HEK293 (cell line): Measurements from ENCODE around the gene SLC22A14.

ENCODE experiments used
- CTCF ChIA-PET: fragments of 350-600 bp; formaldehyde crosslinking; extraction: SDS; loops from one replicate; lab custom pipeline; 2021; ENCODE audit warnings: antibody characterized with exemption; lab: Yijun Ruan, JAX
- POLR2A ChIA-PET: fragments of 300-600 bp; formaldehyde crosslinking; extraction: SDS; loops from one replicate; lab custom pipeline; 2020; ENCODE audit warnings: antibody characterized with exemption, inconsistent platforms; lab: Yijun Ruan, JAX
- H3K27ac ChIP-seq: fragments of 200-500 bp; sonication (Bioruptor generic); 2 replicates; pipeline ENCODE4 v1.5.1; 2014; ENCODE audit warnings: low read depth, low read length, control low read depth, inconsistent platforms; ENCODE audit errors: extremely low read depth
- H3K36me3 ChIP-seq, 2 experiments: fragments of 200-500 bp in 1 of 2; sonication (Bioruptor generic) in 1 of 2; 1 replicate in 1 of 2; 2 replicates in 1 of 2; pipeline ENCODE4 v1.5.1; 2014 to 2017; ENCODE audit warnings: inconsistent platforms in 2 of 2, low read length in 2 of 2; ENCODE audit not compliant: control insufficient read depth in 2 of 2, insufficient read depth in 1 of 2
- H3K4me1 ChIP-seq: fragments of 200-500 bp; sonication (Bioruptor generic); 2 replicates; pipeline ENCODE4 v1.5.1; 2014; ENCODE audit warnings: mild to moderate bottlenecking, low read length, inconsistent platforms; ENCODE audit not compliant: control insufficient read depth, insufficient read depth
- H3K4me3 ChIP-seq: 2 replicates; pipeline ENCODE4 v1.5.1; 2011; ENCODE audit warnings: low read depth, mild to moderate bottlenecking, control low read depth, low read length, moderate library complexity
- H3K9me3 ChIP-seq: fragments of 200-500 bp; sonication (Bioruptor generic); 2 replicates; pipeline ENCODE4 v1.5.1; 2014; ENCODE audit warnings: low read depth, low read length, inconsistent platforms; ENCODE audit not compliant: control insufficient read depth, insufficient read depth
- BCL11B ChIP-seq: fragments of 450-650 bp; formaldehyde crosslinking; IDR thresholded peaks from 2 replicates; pipeline ENCODE4 v1.5.1; 2016; ENCODE audit warnings: low read depth, missing biosample characterization, missing genetic modification characterization
- HOXC10 ChIP-seq: sonication (generic); formaldehyde crosslinking; IDR thresholded peaks from 2 replicates; pipeline ENCODE4 v1.8.1; 2023; ENCODE audit warnings: mild to moderate bottlenecking, missing genetic modification reagents
- IKZF3 ChIP-seq: fragments of 450-650 bp; IDR thresholded peaks from 2 replicates; pipeline ENCODE4 v1.5.0; 2018; ENCODE audit warnings: missing biosample characterization, mild to moderate bottlenecking, missing genetic modification characterization, moderate library complexity
- KLF7 ChIP-seq: fragments of 450-650 bp; formaldehyde crosslinking; IDR thresholded peaks from 2 replicates; pipeline ENCODE4 v1.5.1; 2016; ENCODE audit warnings: missing biosample characterization, missing genetic modification characterization, borderline replicate concordance
- OSR2 ChIP-seq: fragments of 450-650 bp; formaldehyde crosslinking; IDR thresholded peaks from 2 replicates; pipeline ENCODE4 v1.5.1; 2016; ENCODE audit warnings: missing biosample characterization, missing genetic modification characterization
- PRDM1 ChIP-seq: fragments of 450-650 bp; formaldehyde crosslinking; IDR thresholded peaks from 2 replicates; pipeline ENCODE4; 2016; ENCODE audit warnings: missing biosample characterization, missing genetic modification characterization
- PRDM4 ChIP-seq: fragments of 450-650 bp; formaldehyde crosslinking; IDR thresholded peaks from 2 replicates; pipeline ENCODE4 v1.5.1; 2017; ENCODE audit warnings: missing biosample characterization, missing genetic modification characterization
- RBAK ChIP-seq: fragments of 450-650 bp; formaldehyde crosslinking; IDR thresholded peaks from 2 replicates; pipeline ENCODE4 v1.5.1; 2016; ENCODE audit warnings: missing biosample characterization, missing genetic modification characterization
- TRIM28 ChIP-seq: IDR thresholded peaks from 2 replicates; pipeline ENCODE4 v1.6.1; 2011; ENCODE audit warnings: low read length, control low read depth, borderline replicate concordance
- ZBTB1 ChIP-seq: fragments of 450-650 bp; formaldehyde crosslinking; IDR thresholded peaks from 2 replicates; pipeline ENCODE4 v1.5.1; 2016; ENCODE audit warnings: missing biosample characterization, missing genetic modification characterization
- ZBTB8A ChIP-seq: fragments of 450-650 bp; formaldehyde crosslinking; IDR thresholded peaks from 2 replicates; pipeline ENCODE4 v1.5.1; 2016; ENCODE audit warnings: missing biosample characterization, missing genetic modification characterization
- ZFHX2 ChIP-seq: fragments of 450-650 bp; formaldehyde crosslinking; conservative IDR thresholded peaks from 2 replicates; pipeline ENCODE4 v1.5.1; 2016; ENCODE audit warnings: missing biosample characterization, missing genetic modification characterization
- ZFP69B ChIP-seq: fragments of 450-650 bp; formaldehyde crosslinking; IDR thresholded peaks from 2 replicates; pipeline ENCODE4 v1.5.1; 2016; ENCODE audit warnings: missing biosample characterization, missing genetic modification characterization
- ZNF10 ChIP-seq: fragments of 450-650 bp; formaldehyde crosslinking; IDR thresholded peaks from 2 replicates; pipeline ENCODE4 v1.5.1; 2017; ENCODE audit warnings: missing biosample characterization, missing genetic modification characterization
- ZNF221 ChIP-seq: fragments of 450-650 bp; formaldehyde crosslinking; IDR thresholded peaks from 2 replicates; pipeline ENCODE4 v1.5.1; 2017; ENCODE audit warnings: missing biosample characterization, missing genetic modification characterization, borderline replicate concordance
- ZNF266 ChIP-seq: fragments of 450-650 bp; formaldehyde crosslinking; IDR thresholded peaks from 2 replicates; pipeline ENCODE4 v1.5.1; 2016; ENCODE audit warnings: missing biosample characterization, missing genetic modification characterization, low read depth
- ZNF311 ChIP-seq: fragments of 450-650 bp; formaldehyde crosslinking; IDR thresholded peaks from 2 replicates; pipeline ENCODE4 v1.5.1; 2017; ENCODE audit warnings: missing biosample characterization, missing genetic modification characterization, borderline replicate concordance
- ZNF404 ChIP-seq: fragments of 450-650 bp; formaldehyde crosslinking; IDR thresholded peaks from 2 replicates; pipeline ENCODE4 v1.5.1; 2017; ENCODE audit warnings: missing biosample characterization, missing genetic modification characterization
- ZNF585B ChIP-seq: fragments of 450-650 bp; formaldehyde crosslinking; IDR thresholded peaks from 2 replicates; pipeline ENCODE4 v1.5.1; 2016; ENCODE audit warnings: missing biosample characterization, missing genetic modification characterization
- ZNF624 ChIP-seq: fragments of 450-650 bp; formaldehyde crosslinking; IDR thresholded peaks from 2 replicates; pipeline ENCODE4 v1.5.1; 2017; ENCODE audit warnings: missing biosample characterization, missing genetic modification characterization
- ZNF785 ChIP-seq: fragments of 450-650 bp; formaldehyde crosslinking; IDR thresholded peaks from 2 replicates; pipeline ENCODE4 v1.5.1; 2016; ENCODE audit warnings: missing biosample characterization, missing genetic modification characterization
- ZNF843 ChIP-seq: fragments of 450-650 bp; formaldehyde crosslinking; IDR thresholded peaks from 2 replicates; pipeline ENCODE4 v1.5.1; 2016; ENCODE audit warnings: missing biosample characterization, missing genetic modification characterization
- ZXDB ChIP-seq: fragments of 450-650 bp; formaldehyde crosslinking; IDR thresholded peaks from 2 replicates; pipeline ENCODE4 v1.5.1; 2016; ENCODE audit warnings: missing biosample characterization, missing genetic modification characterization
- TF ChIP-seq, protein P1 (sequence below): fragments of 450-650 bp; formaldehyde crosslinking; IDR thresholded peaks from 2 replicates; pipeline ENCODE4 v1.5.1; 2016; ENCODE audit warnings: missing biosample characterization, missing genetic modification characterization
- TF ChIP-seq, protein P2 (sequence below): fragments of 450-650 bp; formaldehyde crosslinking; IDR thresholded peaks from 2 replicates; pipeline ENCODE4 v1.5.1; 2016; ENCODE audit warnings: missing biosample characterization, missing genetic modification characterization
- TF ChIP-seq, protein P3 (sequence below): fragments of 450-650 bp; formaldehyde crosslinking; IDR thresholded peaks from 2 replicates; pipeline ENCODE4; 2016; ENCODE audit warnings: missing biosample characterization, missing genetic modification characterization
- TF ChIP-seq, protein P4 (sequence below): fragments of 450-650 bp; formaldehyde crosslinking; IDR thresholded peaks from 2 replicates; pipeline ENCODE4 v1.5.1; 2016; ENCODE audit warnings: missing biosample characterization, missing genetic modification characterization

SLC22A14 gene

DNA sequence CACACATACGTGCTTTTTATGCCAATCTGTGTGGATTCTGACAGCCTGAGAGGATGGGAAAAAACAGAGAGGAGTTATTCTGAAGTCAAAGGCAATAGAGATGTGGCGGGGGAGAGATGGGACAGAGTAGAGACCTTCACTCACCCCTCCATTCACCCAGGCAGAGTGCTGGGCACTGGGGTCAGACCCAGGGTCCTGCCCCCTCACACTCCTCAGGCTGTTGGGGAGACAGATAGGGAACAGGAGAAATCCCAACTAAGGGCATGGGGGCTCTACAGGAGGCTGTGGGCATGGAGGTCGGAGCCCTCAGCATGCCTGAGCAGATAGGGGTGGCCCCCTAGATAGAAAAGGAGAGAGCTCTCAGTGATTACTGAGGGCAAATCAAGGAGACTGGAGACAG, 30.3 kb downstream of the SLC22A14 start:
- no peaks in the 10 kb centered on the region for H3K36me3 ChIP-seq
- no peak for TF ChIP-seq ZNF404 (tag by site-specific recombination)
- no peak for TF ChIP-seq ZNF624 (tag by site-specific recombination)
- no peak for TF ChIP-seq ZNF585B (tag by site-specific recombination)
- no peak for TF ChIP-seq PRDM1 (tag by site-specific recombination)
- TF ChIP-seq HOXC10 (CRISPR knock-in tag): no peak
- TF ChIP-seq ZNF266 (tag by site-specific recombination): no peak
- TF ChIP-seq RBAK (tag by site-specific recombination): no peak
- TF ChIP-seq BCL11B (tag by site-specific recombination): no peak
- TF ChIP-seq, protein P1, sequence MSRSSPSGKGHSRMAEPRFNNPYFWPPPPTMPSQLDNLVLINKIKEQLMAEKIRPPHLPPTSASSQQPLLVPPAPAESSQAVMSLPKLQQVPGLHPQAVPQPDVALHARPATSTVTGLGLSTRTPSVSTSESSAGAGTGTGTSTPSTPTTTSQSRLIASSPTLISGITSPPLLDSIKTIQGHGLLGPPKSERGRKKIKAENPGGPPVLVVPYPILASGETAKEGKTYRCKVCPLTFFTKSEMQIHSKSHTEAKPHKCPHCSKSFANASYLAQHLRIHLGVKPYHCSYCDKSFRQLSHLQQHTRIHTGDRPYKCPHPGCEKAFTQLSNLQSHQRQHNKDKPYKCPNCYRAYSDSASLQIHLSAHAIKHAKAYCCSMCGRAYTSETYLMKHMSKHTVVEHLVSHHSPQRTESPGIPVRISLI (tag by site-specific recombination): no peak
- TF ChIP-seq ZNF785 (tag by site-specific recombination): no peak
- TF ChIP-seq, all 188 proteins: peak for 0
- CTCF ChIA-PET: no interaction called here
- H3K9me3 ChIP-seq: no peaks in the 10 kb centered on the region
- H3K27ac ChIP-seq: no peak overlapping the region
- no peak overlapping the region for H3K4me3 ChIP-seq
- POLR2A ChIA-PET: no interaction called here
- no peaks in the 10 kb centered on the region for H3K4me1 ChIP-seq

DNA sequence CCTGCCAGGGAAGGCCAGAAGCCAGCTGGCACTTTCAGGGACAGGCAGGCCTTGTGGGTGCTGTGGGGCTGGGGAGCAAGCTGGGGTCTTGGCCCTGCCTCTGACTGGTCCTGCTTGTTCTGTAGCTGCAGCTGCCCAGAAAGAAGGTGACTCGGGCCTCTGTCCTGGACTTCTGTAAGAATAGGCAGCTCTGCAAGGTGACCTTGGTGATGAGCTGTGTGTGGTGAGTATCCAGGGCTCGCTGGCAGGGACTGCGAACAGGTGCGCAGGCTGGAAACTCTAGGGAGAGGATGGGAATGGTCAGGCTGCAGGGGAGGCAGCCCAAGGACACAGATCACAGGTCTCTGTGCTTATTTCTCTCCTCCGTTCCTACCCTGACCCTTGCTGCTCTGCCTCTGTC, 31.2 kb downstream of the SLC22A14 start:
- no peaks in the 10 kb centered on the region for H3K36me3 ChIP-seq
- H3K4me3 ChIP-seq: no peak overlapping the region
- ChIA-PET CTCF (no interaction called here), POLR2A (no interaction called here)
- H3K27ac ChIP-seq: no peak overlapping the region
- H3K4me1 ChIP-seq: no peaks in the 10 kb centered on the region
- H3K9me3 ChIP-seq: no peaks in the 10 kb centered on the region
- TF ChIP-seq ZXDB: no peak
- TF ChIP-seq KLF7 (tag by site-specific recombination): no peak
- no peak for TF ChIP-seq ZNF221 (tag by site-specific recombination)
- TF ChIP-seq ZFHX2 (tag by site-specific recombination): no peak
- TF ChIP-seq, protein P2, sequence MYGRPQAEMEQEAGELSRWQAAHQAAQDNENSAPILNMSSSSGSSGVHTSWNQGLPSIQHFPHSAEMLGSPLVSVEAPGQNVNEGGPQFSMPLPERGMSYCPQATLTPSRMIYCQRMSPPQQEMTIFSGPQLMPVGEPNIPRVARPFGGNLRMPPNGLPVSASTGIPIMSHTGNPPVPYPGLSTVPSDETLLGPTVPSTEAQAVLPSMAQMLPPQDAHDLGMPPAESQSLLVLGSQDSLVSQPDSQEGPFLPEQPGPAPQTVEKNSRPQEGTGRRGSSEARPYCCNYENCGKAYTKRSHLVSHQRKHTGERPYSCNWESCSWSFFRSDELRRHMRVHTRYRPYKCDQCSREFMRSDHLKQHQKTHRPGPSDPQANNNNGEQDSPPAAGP: no peak
- no peak for TF ChIP-seq ZBTB1 (tag by site-specific recombination)
- no peak for TF ChIP-seq OSR2 (tag by site-specific recombination)
- no peak for TF ChIP-seq TRIM28
- TF ChIP-seq ZBTB8A (tag by site-specific recombination): no peak
- no peak for TF ChIP-seq IKZF3 (tag by site-specific recombination)
- TF ChIP-seq ZFP69B (tag by site-specific recombination): no peak
- no peak for TF ChIP-seq ZNF843
- no peak for TF ChIP-seq ZNF311 (tag by site-specific recombination)
- no peak for TF ChIP-seq PRDM4 (tag by site-specific recombination)
- TF ChIP-seq, protein P3, sequence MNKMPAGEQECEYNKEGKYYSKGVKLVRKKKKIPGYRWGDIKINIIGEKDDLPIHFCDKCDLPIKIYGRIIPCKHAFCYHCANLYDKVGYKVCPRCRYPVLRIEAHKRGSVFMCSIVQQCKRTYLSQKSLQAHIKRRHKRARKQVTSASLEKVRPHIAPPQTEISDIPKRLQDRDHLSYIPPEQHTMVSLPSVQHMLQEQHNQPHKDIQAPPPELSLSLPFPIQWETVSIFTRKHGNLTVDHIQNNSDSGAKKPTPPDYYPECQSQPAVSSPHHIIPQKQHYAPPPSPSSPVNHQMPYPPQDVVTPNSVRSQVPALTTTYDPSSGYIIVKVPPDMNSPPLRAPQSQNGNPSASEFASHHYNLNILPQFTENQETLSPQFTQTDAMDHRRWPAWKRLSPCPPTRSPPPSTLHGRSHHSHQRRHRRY (tag by site-specific recombination): no peak
- TF ChIP-seq, protein P4, sequence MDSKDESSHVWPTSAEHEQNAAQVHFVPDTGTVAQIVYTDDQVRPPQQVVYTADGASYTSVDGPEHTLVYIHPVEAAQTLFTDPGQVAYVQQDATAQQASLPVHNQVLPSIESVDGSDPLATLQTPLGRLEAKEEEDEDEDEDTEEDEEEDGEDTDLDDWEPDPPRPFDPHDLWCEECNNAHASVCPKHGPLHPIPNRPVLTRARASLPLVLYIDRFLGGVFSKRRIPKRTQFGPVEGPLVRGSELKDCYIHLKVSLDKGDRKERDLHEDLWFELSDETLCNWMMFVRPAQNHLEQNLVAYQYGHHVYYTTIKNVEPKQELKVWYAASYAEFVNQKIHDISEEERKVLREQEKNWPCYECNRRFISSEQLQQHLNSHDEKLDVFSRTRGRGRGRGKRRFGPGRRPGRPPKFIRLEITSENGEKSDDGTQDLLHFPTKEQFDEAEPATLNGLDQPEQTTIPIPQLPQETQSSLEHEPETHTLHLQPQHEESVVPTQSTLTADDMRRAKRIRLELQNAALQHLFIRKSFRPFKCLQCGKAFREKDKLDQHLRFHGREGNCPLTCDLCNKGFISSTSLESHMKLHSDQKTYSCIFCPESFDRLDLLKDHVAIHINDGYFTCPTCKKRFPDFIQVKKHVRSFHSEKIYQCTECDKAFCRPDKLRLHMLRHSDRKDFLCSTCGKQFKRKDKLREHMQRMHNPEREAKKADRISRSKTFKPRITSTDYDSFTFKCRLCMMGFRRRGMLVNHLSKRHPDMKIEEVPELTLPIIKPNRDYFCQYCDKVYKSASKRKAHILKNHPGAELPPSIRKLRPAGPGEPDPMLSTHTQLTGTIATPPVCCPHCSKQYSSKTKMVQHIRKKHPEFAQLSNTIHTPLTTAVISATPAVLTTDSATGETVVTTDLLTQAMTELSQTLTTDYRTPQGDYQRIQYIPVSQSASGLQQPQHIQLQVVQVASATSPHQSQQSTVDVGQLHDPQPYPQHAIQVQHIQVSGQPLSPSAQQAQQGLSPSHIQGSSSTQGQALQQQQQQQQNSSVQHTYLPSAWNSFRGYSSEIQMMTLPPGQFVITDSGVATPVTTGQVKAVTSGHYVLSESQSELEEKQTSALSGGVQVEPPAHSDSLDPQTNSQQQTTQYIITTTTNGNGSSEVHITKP (tag by site-specific recombination): no peak
- TF ChIP-seq, protein P1 (tag by site-specific recombination): no peak
- TF ChIP-seq BCL11B (tag by site-specific recombination): no peak
- no peak for TF ChIP-seq ZNF10 (tag by site-specific recombination)
- TF ChIP-seq, all 188 proteins: peak for 0
